Erythroblast (primary cell): Measurements from ENCODE around the gene CCDC57.

Experiments
- DNase-seq, 2 experiments: peaks; one replicate each; lab custom pipeline; 2025; lab: John Stamatoyannopoulos, UW
- GATA1 ChIP-seq: IDR thresholded peaks from 2 replicates; pipeline ENCODE4 v1.6.1; 2011; ENCODE audit warnings: low read depth, mild to moderate bottlenecking, control low read depth, low read length, moderate library complexity
- POLR2A ChIP-seq: IDR thresholded peaks from 2 replicates; pipeline ENCODE4 v1.6.1; 2011; ENCODE audit warnings: mild to moderate bottlenecking, low read length

The CCDC57 gene

DNA sequence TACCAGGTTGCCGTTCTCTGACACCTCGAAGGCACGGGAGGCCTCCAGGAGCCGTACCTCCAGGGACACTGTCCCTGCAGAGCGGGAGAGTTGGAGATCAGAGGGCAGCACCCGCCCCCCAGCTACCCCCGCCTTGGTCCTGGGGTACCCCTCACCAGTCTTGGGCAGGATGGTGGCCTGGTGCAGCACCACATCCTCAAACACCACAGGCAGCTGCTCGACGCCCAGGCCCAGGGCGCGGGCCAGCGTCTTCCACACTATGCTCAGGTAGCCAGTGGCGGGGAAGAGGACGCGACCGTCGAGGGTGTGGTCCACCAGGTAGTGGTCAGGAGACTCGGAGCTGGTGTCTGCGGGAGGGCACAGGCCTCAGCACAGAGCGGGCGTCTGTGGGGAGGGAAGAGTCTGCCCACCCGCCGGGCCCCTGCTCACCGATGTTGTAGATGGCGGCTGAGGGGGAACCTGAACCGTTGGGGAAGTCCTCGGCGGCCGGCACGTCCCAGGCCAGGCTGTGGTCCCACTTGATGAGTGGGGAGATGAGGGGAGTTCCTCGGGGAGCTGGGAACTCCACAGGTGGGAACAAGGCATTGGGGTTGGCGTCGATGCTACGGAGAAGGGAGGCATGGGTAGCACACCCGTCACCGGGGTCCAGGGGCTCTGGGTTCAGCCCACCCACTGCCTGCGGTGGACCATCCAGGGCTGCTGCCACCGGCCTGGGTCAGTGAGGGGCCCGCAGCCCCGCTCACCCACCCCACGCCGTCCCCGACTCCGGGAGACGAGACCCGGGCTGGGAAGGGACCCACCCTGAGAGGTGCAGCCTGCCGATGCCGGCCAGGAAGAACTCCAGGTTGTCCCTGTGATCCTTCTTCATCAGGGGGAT, 124.4 kb downstream of the CCDC57 start:
- DNase-seq, result no peak
- TF ChIP-seq GATA1 (no peak), POLR2A (no peak)

- DNase-seq, result no peak
- TF ChIP-seq POLR2A (no peak), GATA1 (no peak)
Measured at GRCh38 chr17:82086941-82087906, 125.4 kb downstream of the CCDC57 start.

- TF ChIP-seq GATA1, result no peak
- no peak for TF ChIP-seq POLR2A
- DNase-seq, result no peak
Measured at GRCh38 chr17:82085931-82086764, 126.5 kb downstream of the CCDC57 start.

DNA sequence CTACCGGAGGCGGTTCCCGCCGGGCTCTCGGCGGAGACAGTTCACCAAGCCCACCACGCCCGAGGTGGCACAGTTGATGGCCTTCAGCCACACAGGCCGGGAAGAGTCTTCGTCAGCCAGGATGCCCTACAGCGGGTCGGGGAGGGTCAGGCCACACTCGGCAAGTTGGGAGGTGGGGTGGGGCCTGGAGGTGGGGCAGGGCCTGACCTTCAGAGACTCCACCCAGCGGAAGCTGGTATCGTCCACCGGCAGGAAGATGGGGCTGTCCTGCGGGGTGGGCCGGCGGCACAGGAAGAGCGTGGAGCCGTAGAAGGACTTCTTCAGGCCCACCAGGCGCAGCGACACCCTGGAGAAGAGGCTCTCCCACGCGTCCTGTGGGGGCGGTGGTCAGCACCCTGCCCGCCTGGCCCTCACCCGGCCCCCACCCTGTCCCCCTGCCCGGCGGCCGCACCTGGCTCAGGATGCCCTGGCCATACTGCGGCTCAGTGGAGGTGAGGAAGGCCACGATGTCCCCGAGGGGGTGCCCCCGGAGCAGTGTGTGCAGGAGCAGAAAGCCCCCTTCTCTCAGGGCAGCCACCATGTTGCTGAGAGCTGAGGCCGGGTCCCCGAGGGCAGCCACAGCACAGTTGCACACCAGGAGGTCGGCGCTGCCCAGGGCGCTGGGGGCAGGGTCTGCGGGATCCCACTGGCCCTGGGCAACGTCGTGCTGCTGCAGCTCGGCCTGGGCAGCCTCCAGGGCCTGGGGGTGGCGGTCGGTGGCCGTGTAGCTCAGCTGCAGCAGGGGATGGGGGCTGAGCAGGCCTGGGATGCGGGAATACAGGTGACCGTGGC, 127.4 kb downstream of the CCDC57 start:
- no peak for TF ChIP-seq POLR2A
- DNase-seq, result no peak

- no peak for DNase-seq
- TF ChIP-seq POLR2A (no peak), GATA1 (no peak)
Measured at GRCh38 chr17:82084373-82085030, 128.1 kb downstream of the CCDC57 start.

DNA sequence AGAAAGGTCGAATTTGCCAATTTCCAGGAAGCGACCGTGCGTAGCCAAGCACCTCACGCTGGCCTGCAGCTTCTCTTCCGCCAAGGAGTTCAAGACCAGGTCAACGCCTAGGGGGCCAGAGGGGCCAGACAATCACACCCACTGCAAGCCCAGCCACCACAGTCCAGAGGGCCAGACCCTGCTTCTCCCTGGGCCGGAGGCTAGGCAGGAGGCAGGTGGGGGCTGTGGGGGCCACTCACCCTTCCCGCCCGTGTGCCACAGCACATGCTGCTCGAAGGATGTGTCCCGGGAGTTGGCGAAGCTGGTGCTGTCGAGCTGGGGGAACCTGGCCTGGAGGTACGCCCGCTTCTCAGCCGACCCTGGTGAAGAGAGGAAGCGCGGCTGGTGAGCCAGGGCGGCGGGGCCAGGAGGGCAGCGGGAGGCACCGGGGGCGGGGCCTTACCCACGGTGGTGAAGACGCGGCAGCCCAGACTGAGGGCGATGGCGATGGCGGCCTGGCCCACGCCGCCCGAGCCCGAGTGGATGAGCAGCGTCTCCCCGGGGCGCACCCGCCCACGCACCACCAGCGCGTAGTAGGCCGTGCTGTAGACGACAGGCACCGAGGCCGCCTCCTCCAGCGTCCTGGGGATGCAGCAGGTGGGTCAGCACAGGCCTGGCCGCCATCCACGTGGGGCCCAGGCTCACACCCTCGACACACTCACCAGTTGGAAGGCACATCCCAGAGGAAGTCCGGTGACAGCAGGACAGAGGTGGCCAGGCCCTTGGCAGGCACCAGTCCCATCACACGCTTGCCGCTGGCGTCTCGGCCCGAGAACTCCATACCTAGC, 128.9 kb downstream of the CCDC57 start:
- no peak for TF ChIP-seq POLR2A
- TF ChIP-seq GATA1, result no peak
- no peak for DNase-seq

GRCh38 chr17:82083009-82083408, 129.6 kb downstream of the CCDC57 start:
- no peak for DNase-seq
- TF ChIP-seq POLR2A, result no peak
- TF ChIP-seq GATA1, result no peak

DNA sequence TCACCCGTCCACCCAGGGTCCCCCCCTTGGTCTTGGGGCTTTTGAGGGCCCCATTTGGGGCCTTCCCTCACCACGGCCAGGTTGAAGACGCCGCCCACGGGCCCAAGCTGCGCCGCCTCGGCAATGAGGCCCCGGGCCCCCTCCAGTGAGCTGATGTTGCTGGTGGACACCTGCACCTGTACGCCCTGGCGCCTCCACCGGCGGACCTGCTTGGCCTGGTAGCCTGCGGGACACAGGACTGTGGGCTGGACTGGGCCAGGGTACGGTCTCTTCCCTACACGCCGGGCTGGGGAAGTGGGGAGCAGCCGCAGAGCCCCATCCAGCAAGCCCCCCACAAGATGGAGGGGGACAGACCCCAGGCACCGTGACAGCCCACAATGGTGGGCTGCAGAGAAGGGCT, 130.2 kb downstream of the CCDC57 start:
- no peak for DNase-seq
- TF ChIP-seq GATA1 (no peak), POLR2A (no peak)

GRCh38 chr17:82081966-82082365, 130.7 kb downstream of the CCDC57 start:
- DNase-seq, result no peak
- TF ChIP-seq POLR2A (no peak), GATA1 (no peak)

- DNase-seq, result no peak
- no peak for TF ChIP-seq GATA1
- no peak for TF ChIP-seq POLR2A
Measured at GRCh38 chr17:82081546-82081945, 131.1 kb downstream of the CCDC57 start.

DNA sequence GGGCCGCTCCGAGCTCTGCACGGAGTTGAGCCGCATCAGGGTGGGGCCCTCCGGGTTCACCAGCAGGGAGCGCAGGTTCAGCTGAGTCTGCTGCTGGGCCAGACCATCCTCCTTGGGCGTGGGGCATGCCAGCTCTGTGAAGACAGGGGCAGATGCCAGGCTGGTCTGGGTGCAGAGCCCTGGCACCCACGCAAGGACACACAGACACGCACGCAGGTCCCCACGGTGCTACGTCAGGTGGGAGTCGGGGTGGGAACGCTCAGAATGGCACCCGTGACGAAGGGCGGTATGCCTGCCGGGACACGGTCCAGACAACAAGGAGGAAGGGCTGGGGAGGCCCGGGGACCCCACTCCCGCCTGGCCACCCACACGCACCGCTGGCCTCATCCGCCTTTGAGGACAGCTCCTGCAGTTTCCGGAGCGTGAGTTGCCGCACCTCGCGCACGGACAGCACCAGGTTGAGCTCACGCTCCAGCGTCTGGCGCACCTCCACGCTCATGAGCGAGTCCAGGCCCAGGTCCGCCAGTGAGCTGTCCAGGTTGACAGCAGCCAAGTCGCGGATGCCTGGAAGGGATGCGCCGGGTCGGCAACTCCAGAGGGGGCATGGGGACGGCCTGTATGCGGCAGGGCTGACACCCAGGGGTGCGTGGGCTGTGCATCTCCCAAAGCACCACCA, 131.7 kb downstream of the CCDC57 start:
- no peak for DNase-seq
- no peak for TF ChIP-seq GATA1
- TF ChIP-seq POLR2A, result no peak
